HepG2 (cell line): Measurements from ENCODE around the gene NLRP14.

ENCODE experiments used
- CENPT ChIP-seq: sonication (generic); formaldehyde crosslinking; IDR thresholded peaks from 2 replicates; pipeline ENCODE4 v1.8.0; 2022; ENCODE audit warnings: low read depth, mild to moderate bottlenecking, moderate library complexity, missing genetic modification reagents
- CREB1 ChIP-seq, 2 experiments: fragments of 450-650 bp in 1 of 2; IDR thresholded peaks; 2 replicates each; pipeline ENCODE4 v1.6.1; 2016 to 2017; ENCODE audit warnings: control low read depth in 1 of 2, mild to moderate bottlenecking in 1 of 2, missing compliant biosample characterization in 1 of 2, missing genetic modification characterization in 1 of 2
- MED1 ChIP-seq: sonication (generic); formaldehyde crosslinking; IDR thresholded peaks from 2 replicates; pipeline ENCODE4 v1.4.0; 2020; ENCODE audit warnings: missing genetic modification reagents
- SP2 ChIP-seq: sonication (generic); formaldehyde crosslinking; IDR thresholded peaks from 2 replicates; pipeline ENCODE4 v1.5.1; 2020; ENCODE audit warnings: mild to moderate bottlenecking, missing genetic modification reagents
- TAF1 ChIP-seq: sonication (generic); formaldehyde crosslinking; IDR thresholded peaks from 2 replicates; pipeline ENCODE4 v1.4.0; 2020; ENCODE audit warnings: missing genetic modification reagents
- ZNF609 ChIP-seq: sonication (generic); formaldehyde crosslinking; IDR thresholded peaks from 2 replicates; pipeline ENCODE4 v1.4.0; 2020; ENCODE audit warnings: mild to moderate bottlenecking, missing genetic modification reagents, borderline replicate concordance
- TF ChIP-seq, protein P1 (sequence below): IDR thresholded peaks from 2 replicates; pipeline ENCODE4 v1.6.1; 2012; ENCODE audit warnings: low read length, improper control_type of control experiment
- TF ChIP-seq, protein P2 (sequence below), 2 experiments: fragments of 450-650 bp in 1 of 2; sonication (generic) in 1 of 2; formaldehyde crosslinking in 1 of 2; IDR thresholded peaks; 2 replicates each; pipeline versions ENCODE4 v1.6.1 to v1.8.0; 2016 to 2022; ENCODE audit warnings: antibody characterized with exemption in 1 of 2, mild to moderate bottlenecking in 1 of 2, missing genetic modification reagents in 1 of 2

GRCh38 chr11:7032692-7033091, 12.4 kb downstream of the NLRP14 start:
- TF ChIP-seq, protein P1, sequence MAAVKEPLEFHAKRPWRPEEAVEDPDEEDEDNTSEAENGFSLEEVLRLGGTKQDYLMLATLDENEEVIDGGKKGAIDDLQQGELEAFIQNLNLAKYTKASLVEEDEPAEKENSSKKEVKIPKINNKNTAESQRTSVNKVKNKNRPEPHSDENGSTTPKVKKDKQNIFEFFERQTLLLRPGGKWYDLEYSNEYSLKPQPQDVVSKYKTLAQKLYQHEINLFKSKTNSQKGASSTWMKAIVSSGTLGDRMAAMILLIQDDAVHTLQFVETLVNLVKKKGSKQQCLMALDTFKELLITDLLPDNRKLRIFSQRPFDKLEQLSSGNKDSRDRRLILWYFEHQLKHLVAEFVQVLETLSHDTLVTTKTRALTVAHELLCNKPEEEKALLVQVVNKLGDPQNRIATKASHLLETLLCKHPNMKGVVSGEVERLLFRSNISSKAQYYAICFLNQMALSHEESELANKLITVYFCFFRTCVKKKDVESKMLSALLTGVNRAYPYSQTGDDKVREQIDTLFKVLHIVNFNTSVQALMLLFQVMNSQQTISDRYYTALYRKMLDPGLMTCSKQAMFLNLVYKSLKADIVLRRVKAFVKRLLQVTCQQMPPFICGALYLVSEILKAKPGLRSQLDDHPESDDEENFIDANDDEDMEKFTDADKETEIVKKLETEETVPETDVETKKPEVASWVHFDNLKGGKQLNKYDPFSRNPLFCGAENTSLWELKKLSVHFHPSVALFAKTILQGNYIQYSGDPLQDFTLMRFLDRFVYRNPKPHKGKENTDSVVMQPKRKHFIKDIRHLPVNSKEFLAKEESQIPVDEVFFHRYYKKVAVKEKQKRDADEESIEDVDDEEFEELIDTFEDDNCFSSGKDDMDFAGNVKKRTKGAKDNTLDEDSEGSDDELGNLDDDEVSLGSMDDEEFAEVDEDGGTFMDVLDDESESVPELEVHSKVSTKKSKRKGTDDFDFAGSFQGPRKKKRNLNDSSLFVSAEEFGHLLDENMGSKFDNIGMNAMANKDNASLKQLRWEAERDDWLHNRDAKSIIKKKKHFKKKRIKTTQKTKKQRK = no peak
- TF ChIP-seq CREB1 (IDR thresholded peaks at IDR 0.05) (no peak), CREB1 (CRISPR knock-in tag; IDR thresholded peaks at IDR 0.05) (no peak), TAF1 (no peak), SP2 (CRISPR knock-in tag) (no peak), ZNF609 (CRISPR knock-in tag) (no peak), MED1 (CRISPR knock-in tag) (no peak), CENPT (CRISPR knock-in tag) (no peak)
- TF ChIP-seq, protein P2, sequence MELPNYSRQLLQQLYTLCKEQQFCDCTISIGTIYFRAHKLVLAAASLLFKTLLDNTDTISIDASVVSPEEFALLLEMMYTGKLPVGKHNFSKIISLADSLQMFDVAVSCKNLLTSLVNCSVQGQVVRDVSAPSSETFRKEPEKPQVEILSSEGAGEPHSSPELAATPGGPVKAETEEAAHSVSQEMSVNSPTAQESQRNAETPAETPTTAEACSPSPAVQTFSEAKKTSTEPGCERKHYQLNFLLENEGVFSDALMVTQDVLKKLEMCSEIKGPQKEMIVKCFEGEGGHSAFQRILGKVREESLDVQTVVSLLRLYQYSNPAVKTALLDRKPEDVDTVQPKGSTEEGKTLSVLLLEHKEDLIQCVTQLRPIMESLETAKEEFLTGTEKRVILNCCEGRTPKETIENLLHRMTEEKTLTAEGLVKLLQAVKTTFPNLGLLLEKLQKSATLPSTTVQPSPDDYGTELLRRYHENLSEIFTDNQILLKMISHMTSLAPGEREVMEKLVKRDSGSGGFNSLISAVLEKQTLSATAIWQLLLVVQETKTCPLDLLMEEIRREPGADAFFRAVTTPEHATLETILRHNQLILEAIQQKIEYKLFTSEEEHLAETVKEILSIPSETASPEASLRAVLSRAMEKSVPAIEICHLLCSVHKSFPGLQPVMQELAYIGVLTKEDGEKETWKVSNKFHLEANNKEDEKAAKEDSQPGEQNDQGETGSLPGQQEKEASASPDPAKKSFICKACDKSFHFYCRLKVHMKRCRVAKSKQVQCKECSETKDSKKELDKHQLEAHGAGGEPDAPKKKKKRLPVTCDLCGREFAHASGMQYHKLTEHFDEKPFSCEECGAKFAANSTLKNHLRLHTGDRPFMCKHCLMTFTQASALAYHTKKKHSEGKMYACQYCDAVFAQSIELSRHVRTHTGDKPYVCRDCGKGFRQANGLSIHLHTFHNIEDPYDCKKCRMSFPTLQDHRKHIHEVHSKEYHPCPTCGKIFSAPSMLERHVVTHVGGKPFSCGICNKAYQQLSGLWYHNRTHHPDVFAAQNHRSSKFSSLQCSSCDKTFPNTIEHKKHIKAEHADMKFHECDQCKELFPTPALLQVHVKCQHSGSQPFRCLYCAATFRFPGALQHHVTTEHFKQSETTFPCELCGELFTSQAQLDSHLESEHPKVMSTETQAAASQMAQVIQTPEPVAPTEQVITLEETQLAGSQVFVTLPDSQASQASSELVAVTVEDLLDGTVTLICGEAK (IDR thresholded peaks at IDR 0.05) = no peak
- TF ChIP-seq, protein P2 (CRISPR knock-in tag; IDR thresholded peaks at IDR 0.05) = no peak
